Pancreas (tissue), 10 donors: ENCODE results near the gene CA14. TPM values are rescaled to one million over a fixed set of nuclear protein-coding genes. Genes with fewer than 3 reads are reported as not detected.
"Not testable (repeated sequence)": the region's sequence is repeated elsewhere in the genome, so short reads cannot be mapped to it uniquely, and the experiment has no call there.

Experiments used
- ATAC-seq, 4 donors: fragments of 200-7000 bp; cut with Tn5 transposase; one replicate each; pipeline versions ENCODE4 v1.8.0 to v1.9.1; 2020; ENCODE audit warnings: mild to moderate bottlenecking in 4 of 4, moderate library complexity in 4 of 4
- DNase-seq, 6 donors: peaks; one replicate each; pipeline ENCODE4 v3.0.0-alpha.2; 2020
- FAIRE-seq: peaks from 2 replicates; lab custom pipeline; 2012; peaks lifted over from hg19 to GRCh38; lab: Jason Lieb, UNC
- H3K27ac ChIP-seq, 4 donors: fragments of 200-600 bp; sonication (generic); 1 replicate in 3 of 4; 2 replicates in 1 of 4; pipeline versions ENCODE4 v1.5.0 to v1.8.0; 2020
- H3K27me3 ChIP-seq, 4 donors: fragments of 200-600 bp; one replicate each; pipeline ENCODE4 v1.8.0; 2021
- H3K36me3 ChIP-seq, 3 donors: fragments of 200-600 bp; sonication (generic) in 1 of 3; one replicate each; pipeline versions ENCODE4 v1.5.0 to v1.8.0; 2020 to 2021
- H3K4me1 ChIP-seq, 3 donors: fragments of 200-600 bp; one replicate each; pipeline ENCODE4 v1.8.0; 2021
- H3K4me3 ChIP-seq, 4 donors: fragments of 200-600 bp; sonication (generic) in 2 of 4; one replicate each; pipeline versions ENCODE4 v1.5.0 to v1.8.0; 2020 to 2021
- H3K9me3 ChIP-seq, 4 donors: fragments of 200-600 bp; one replicate each; pipeline ENCODE4 v1.8.0; 2021
- WGBS, 2 donors: extraction: QIAGEN DNeasy Blood & Tissue Kit; methylation state at CpG; one replicate each; pipeline ENCODE4 v1.1.7; 2013; 5-methylcytosine and 5-hydroxymethylcytosine counted together
- intact Hi-C, 3 donors: fragments of 100-400 bp; cut with DNase I; formaldehyde crosslinking; loops; one replicate each; pipeline versions ENCODE4 v1.11.1 to v1.14.2; 2022
- polyA plus RNA-seq, 2 donors: library from polyadenylated mRNA; stranded (reverse); fragments of 200-250 nt; gene quantifications; one replicate each; pipeline ENCODE4 v1.2.3, GENCODE V29; 2013
- total RNA-seq, 6 donors: library from RNA; stranded (reverse); fragmentation: NEBNext Ultra II Directional in 4 of 6; extraction: Animal tissue kit (Norgen Biotek cat#: 25700) in 4 of 6; gene quantifications; one replicate each; pipeline versions ENCODE4 v1.2.1 to v1.2.4, GENCODE V29; 2021 to 2023
- TF ChIP-seq, protein P1 (sequence below), 4 donors: fragments of 200-600 bp; sonication (generic) in 3 of 4; IDR thresholded peaks; one replicate each; pipeline versions ENCODE4 v1.5.0 to v1.8.0; 2021; ENCODE audit warnings: antibody characterized with exemption in 4 of 4
- donor health status: healthy with polysubstance abuse.
- donor health status: DM: no; HTN: no; CAD: no; lungs with moderate emphysema.
- donor health status: DM: no; HTN: no; CAD: no.
- donor health status: control.
- donor health status: control.
- donor health status: Bipolar disorder and iron deficiency.
- donor health status: DM: yes; HTN: yes; CAD: no.
- donor health status: DM: no; HTN: no; CAD: no.
- donor health status: DM: no; HTN: no; CAD: no.
- donor health status: DM: yes; HTN: yes; CAD: no.

CA14 gene
- total RNA-seq = under 1 TPM in 1 of 6 donors, not detected in 5; 0.19 TPM
- under 1 TPM; 0.14 to 0.19 TPM for polyA plus RNA-seq

DNA sequence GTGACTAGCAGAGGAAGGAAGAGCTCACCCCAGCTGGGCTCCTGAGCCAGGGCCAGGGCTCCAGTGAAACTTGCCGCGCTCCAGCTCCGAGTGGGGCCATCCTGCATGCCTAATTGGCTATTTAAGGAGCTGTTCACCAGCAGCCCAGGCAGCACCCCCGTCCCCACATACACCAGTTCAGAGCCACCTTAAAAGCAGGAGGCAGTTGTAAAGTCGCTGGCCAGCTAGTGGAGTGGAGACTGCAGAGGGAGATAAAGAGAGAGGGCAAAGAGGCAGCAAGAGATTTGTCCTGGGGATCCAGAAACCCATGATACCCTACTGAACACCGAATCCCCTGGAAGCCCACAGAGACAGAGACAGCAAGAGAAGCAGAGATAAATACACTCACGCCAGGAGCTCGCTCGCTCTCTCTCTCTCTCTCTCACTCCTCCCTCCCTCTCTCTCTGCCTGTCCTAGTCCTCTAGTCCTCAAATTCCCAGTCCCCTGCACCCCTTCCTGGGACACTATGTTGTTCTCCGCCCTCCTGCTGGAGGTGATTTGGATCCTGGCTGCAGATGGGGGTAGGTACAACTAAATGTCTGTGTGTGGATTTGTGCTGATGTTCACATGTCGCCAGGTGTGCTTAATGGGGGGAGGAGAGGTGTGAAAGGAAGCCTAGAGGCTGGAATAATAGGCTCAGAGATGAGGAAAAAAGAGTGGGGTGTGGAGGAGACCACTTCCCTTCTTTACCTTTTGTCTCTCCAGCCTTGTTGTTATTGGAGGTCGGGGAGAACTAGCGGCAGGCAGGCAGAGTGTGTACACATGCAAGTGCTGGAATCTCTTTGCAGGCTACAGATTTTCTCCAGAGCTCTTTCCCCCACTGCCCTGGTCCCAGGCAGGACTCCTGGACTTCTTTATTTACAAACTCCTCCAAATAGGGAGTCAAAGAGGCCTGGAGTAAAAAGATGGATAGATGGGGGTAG lies at the start of gene CA14:
TSS of gene CA14 (plus strand) at position 151 of the 962 bp plus-strand sequence. CDS start at position 506, 355 bp downstream.
- Histone ChIP-seq H3K36me3 (no peaks in the 10 kb centered on the region), H3K27ac (no peak within 1 kb of the TSS), H3K4me3 (no peak within 1 kb of the TSS), H3K4me1 (peaks cover 0 to 8% (median 7%) of the 10 kb centered on the region in 3 donors), H3K27me3 (no peaks in the 10 kb centered on the region), H3K9me3 (no peaks in the 10 kb centered on the region)
- 53 to 62% methylated on average over 12 to 13 of the region's 13 CpGs for WGBS, 2 donors
- TF ChIP-seq, protein P1, sequence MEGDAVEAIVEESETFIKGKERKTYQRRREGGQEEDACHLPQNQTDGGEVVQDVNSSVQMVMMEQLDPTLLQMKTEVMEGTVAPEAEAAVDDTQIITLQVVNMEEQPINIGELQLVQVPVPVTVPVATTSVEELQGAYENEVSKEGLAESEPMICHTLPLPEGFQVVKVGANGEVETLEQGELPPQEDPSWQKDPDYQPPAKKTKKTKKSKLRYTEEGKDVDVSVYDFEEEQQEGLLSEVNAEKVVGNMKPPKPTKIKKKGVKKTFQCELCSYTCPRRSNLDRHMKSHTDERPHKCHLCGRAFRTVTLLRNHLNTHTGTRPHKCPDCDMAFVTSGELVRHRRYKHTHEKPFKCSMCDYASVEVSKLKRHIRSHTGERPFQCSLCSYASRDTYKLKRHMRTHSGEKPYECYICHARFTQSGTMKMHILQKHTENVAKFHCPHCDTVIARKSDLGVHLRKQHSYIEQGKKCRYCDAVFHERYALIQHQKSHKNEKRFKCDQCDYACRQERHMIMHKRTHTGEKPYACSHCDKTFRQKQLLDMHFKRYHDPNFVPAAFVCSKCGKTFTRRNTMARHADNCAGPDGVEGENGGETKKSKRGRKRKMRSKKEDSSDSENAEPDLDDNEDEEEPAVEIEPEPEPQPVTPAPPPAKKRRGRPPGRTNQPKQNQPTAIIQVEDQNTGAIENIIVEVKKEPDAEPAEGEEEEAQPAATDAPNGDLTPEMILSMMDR (IDR thresholded peaks at IDR 0.05) = no peak
- FAIRE-seq = no peak
- intact Hi-C loops = no loop called here
- no peak for DNase-seq
- ATAC-seq = no peak

DNA sequence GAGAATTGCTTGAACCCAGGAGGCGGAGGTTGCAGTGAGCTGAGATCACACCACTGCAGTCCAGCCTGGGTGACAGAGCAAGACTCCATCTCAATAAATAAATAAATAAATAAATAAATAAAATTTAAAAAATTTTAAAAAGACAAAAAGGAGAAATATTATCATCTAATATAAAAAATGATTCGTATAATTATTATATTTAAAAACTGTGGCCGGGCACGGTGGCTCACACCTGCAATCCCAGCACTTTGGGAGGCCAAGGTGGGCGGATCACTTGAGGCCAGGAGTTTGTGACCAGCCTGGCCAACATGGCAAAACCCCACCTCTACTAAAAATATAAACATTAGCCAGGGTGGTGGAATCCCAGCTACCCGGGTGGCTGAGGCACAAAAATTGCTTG lies 49.1 kb upstream of the CA14 start:
- H3K9me3 ChIP-seq, ATAC-seq, H3K4me3 ChIP-seq, DNase-seq, FAIRE-seq, H3K27ac ChIP-seq, H3K4me1 ChIP-seq, intact Hi-C loops, H3K36me3 ChIP-seq, H3K27me3 ChIP-seq: not testable (repeated sequence)
- WGBS, 2 donors = 87 to 88% methylated on average over 6 of the region's 6 CpGs

DNA sequence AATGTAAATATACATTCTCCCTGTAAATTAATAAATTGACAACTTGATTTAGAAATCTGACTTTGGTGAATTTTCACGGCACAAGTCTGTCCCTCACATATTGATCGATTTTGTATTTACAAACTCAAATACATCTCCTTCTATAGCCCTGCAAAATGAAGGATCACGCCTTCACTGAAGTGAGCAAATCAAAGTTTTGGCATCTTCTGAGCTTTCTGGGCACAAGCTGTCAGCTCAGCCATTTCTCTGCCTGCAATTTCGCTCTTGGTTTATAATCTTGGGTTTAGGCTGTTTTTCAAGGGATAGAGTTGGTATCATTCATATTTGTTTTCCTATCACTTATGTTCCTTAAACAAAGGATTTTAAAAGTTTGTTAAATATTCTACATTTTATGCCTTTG lies 47.5 kb upstream of the CA14 start:
- FAIRE-seq (no peak), DNase-seq (no peak), ATAC-seq (no peak)
- TF ChIP-seq, protein P1 (IDR thresholded peaks at IDR 0.05) = no peak
- Histone ChIP-seq H3K36me3 (no peaks in the 10 kb centered on the region), H3K4me3 (no peak overlapping the region), H3K9me3 (no peaks in the 10 kb centered on the region), H3K27ac (no peak overlapping the region), H3K27me3 (no peaks in the 10 kb centered on the region), H3K4me1 (no peaks in the 10 kb centered on the region)
- intact Hi-C loops = no loop called here
- 86 to 89% methylated on average over 4 of the region's 4 CpGs for WGBS, 2 donors

DNA sequence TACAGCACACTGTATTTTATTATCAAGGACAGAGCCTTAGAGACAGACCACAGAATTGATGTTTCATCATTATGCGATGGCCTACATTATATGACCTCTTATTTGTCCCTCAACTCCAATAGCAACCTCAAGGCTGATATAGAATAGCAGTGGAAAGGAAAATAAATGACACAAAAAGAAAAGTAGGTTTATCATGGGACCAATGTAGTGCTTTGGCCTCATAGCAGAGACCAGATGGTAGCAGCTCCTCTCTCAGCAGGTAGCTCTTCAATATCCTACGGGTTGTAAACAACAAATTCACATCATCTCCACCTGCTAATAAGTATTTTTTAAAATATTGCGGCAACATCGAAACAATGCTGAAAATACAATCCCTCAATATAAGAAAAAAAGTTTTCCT lies 46.9 kb upstream of the CA14 start:
- FAIRE-seq (no peak), ATAC-seq (no peak), DNase-seq (no peak)
- no peaks in the 10 kb centered on the region for H3K4me1 ChIP-seq
- no peak overlapping the region for H3K4me3 ChIP-seq
- 94 to 96% methylated on average over 4 of the region's 4 CpGs for WGBS, 2 donors
- H3K36me3 ChIP-seq = no peaks in the 10 kb centered on the region
- intact Hi-C loops = no loop called here
- no peaks in the 10 kb centered on the region for H3K27me3 ChIP-seq
- H3K27ac ChIP-seq = no peak overlapping the region
- no peaks in the 10 kb centered on the region for H3K9me3 ChIP-seq
- TF ChIP-seq, protein P1 (IDR thresholded peaks at IDR 0.05) = no peak

DNA sequence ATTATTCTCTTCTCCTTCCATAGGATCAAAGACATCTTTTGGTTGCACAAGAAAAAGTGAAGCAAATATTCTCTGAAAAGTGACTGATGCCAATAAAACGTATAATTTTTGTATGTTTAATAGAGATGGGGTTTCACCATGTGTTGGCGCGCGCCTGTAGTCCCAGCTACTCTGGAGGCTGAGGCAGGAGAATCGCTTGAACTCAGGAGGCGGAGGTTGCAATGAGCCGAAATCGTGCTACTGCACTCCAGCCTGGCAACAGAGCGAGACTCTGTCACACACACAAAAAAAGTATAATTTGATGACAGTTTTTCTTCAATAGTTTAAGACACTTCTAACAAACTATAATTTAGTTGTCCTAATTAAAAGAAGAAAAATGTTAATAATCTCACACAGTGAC lies 45.5 kb upstream of the CA14 start:
- TF ChIP-seq, protein P1 (IDR thresholded peaks at IDR 0.05) = no peak
- DNase-seq (no peak), ATAC-seq (no peak), FAIRE-seq (no peak)
- Histone ChIP-seq H3K27me3 (no peaks in the 10 kb centered on the region), H3K4me1 (no peaks in the 10 kb centered on the region), H3K27ac (no peak overlapping the region), H3K36me3 (no peaks in the 10 kb centered on the region), H3K4me3 (no peak overlapping the region), H3K9me3 (no peaks in the 10 kb centered on the region)
- intact Hi-C loops = no loop called here
- WGBS, 2 donors = 96% methylated on average over 9 of the region's 9 CpGs
